ENCODE measurements around the gene PHKB. TPM values are rescaled to one million over a fixed set of nuclear protein-coding genes. Genes with fewer than 3 reads are reported as not detected.

Gene PHKB
- polyA plus RNA-seq, 3 donors: 49.8 to 53.1 (median 50.8) TPM

GRCh38 chr16:47634727-47635126 is 173.6 kb downstream of the PHKB start:
- no peak overlapping the region for H2AFZ ChIP-seq (ENCODE audit: insufficient read depth, low read depth, low read length, poor library complexity, severe bottlenecking)
- intact Hi-C loops (cut with micrococcal nuclease): no loop called here
- no peak overlapping the region for H3K9ac ChIP-seq (ENCODE audit: insufficient read depth, low read length, poor library complexity, severe bottlenecking)
- peaks cover 0 to 2% (median 0%) of the 10 kb centered on the region in 3 donors for H3K27me3 Mint-ChIP-seq (ENCODE audit: low read depth in 3 of 3)
- no peaks in the 10 kb centered on the region for H3K9me3 Mint-ChIP-seq
- H3K36me3 Mint-ChIP-seq: peaks cover 40 to 48% of the 10 kb centered on the region in 2 donors
- H3K27me3 ChIP-seq (ENCODE audit: control insufficient read depth in 2 of 2, insufficient read depth in 2 of 2, low read length in 2 of 2): no peaks in the 10 kb centered on the region
- H3K4me3 ChIP-seq (replicated peaks in 1 of 3; ENCODE audit: low read depth in 2 of 3, low read length in 3 of 3): no peak overlapping the region
- no peak for DNase-seq
- no peaks in the 10 kb centered on the region for H3K4me1 ChIP-seq (ENCODE audit: control insufficient read depth in 1 of 2, insufficient read depth in 2 of 2, low read length in 2 of 2)
- no peak overlapping the region for H3K27ac ChIP-seq (ENCODE audit: low read depth in 1 of 2, low read length in 2 of 2)
- no peak overlapping the region for H3K4me2 ChIP-seq (replicated peaks; ENCODE audit: extremely low read depth, low read length, poor library complexity, severe bottlenecking)
- H3K9me3 ChIP-seq (replicated peaks in 1 of 2; ENCODE audit: control insufficient read depth in 1 of 2, insufficient read depth in 1 of 2, low read length in 2 of 2): no peaks in the 10 kb centered on the region
- no peaks in the 10 kb centered on the region for H3K4me1 Mint-ChIP-seq
- no peak overlapping the region for H3K27ac Mint-ChIP-seq
- H3K79me2 ChIP-seq (ENCODE audit: insufficient read depth, low read length): no peaks in the 10 kb centered on the region
- H3K36me3 ChIP-seq (replicated peaks in 1 of 2; ENCODE audit: control insufficient read depth in 1 of 2, insufficient read depth in 2 of 2, low read length in 2 of 2): peaks cover 11 to 41% of the 10 kb centered on the region in 2 donors
- H3K4me3 Mint-ChIP-seq: no peak overlapping the region
- no peaks in the 10 kb centered on the region for H4K20me1 ChIP-seq (ENCODE audit: insufficient read depth, low read length)
- TF ChIP-seq CTCF (IDR thresholded peaks at IDR 0.05): no peak

GRCh38 chr16:47636501-47637099 is 175.5 kb downstream of the PHKB start:
- H3K27ac Mint-ChIP-seq: no peak overlapping the region
- no peaks in the 10 kb centered on the region for H3K9me3 ChIP-seq (replicated peaks in 1 of 2; ENCODE audit: control insufficient read depth in 1 of 2, insufficient read depth in 1 of 2, low read length in 2 of 2)
- peaks cover 14 to 55% of the 10 kb centered on the region in 2 donors for H3K36me3 ChIP-seq (replicated peaks in 1 of 2; ENCODE audit: control insufficient read depth in 1 of 2, insufficient read depth in 2 of 2, low read length in 2 of 2)

More at GRCh38 chr16:47636501-47637099, 175.5 kb downstream of the PHKB start:
- WGBS (ENCODE audit: insufficient coverage): 100% methylated on average over 9 of the region's 13 CpGs
- Mint-ChIP-seq H3K4me1 (no peaks in the 10 kb centered on the region), H3K4me3 (no peak overlapping the region), H3K9me3 (no peaks in the 10 kb centered on the region), H3K27me3 (ENCODE audit: low read depth in 3 of 3) (peaks cover 0 to 2% (median 0%) of the 10 kb centered on the region in 3 donors), H3K36me3 (peaks cover 42 to 47% of the 10 kb centered on the region in 2 donors)
- Histone ChIP-seq H3K27ac (ENCODE audit: low read depth in 1 of 2, low read length in 2 of 2) (no peak overlapping the region), H2AFZ (ENCODE audit: insufficient read depth, low read depth, low read length, poor library complexity, severe bottlenecking) (no peak overlapping the region), H3K4me2 (replicated peaks; ENCODE audit: extremely low read depth, low read length, poor library complexity, severe bottlenecking) (no peak overlapping the region), H4K20me1 (ENCODE audit: insufficient read depth, low read length) (no peaks in the 10 kb centered on the region), H3K4me1 (ENCODE audit: control insufficient read depth in 1 of 2, insufficient read depth in 2 of 2, low read length in 2 of 2) (no peaks in the 10 kb centered on the region), H3K27me3 (ENCODE audit: control insufficient read depth in 2 of 2, insufficient read depth in 2 of 2, low read length in 2 of 2) (no peaks in the 10 kb centered on the region), H3K79me2 (ENCODE audit: insufficient read depth, low read length) (no peaks in the 10 kb centered on the region), H3K9ac (ENCODE audit: insufficient read depth, low read length, poor library complexity, severe bottlenecking) (no peak overlapping the region), H3K4me3 (replicated peaks in 1 of 3; ENCODE audit: low read depth in 2 of 3, low read length in 3 of 3) (no peak overlapping the region)
- TF ChIP-seq CTCF (IDR thresholded peaks at IDR 0.05): no peak
- intact Hi-C loops (cut with micrococcal nuclease): no loop called here
- no peak for DNase-seq

Data from CD14-positive monocyte (primary cell).